ENCODE data around the gene BICRA. TPM values are rescaled to one million over a fixed set of nuclear protein-coding genes. Genes with fewer than 3 reads are reported as not detected.
"Not testable (repeated sequence)": the region's sequence is repeated elsewhere in the genome, so short reads cannot be mapped to it uniquely, and the experiment has no call there.

The BICRA gene
- polyA plus RNA-seq, 3 donors, result 10.2 to 16.6 (median 16.5) TPM

GRCh38 chr19:47646924-47647323 is 38.0 kb downstream of the BICRA start:
- DNase-seq (ENCODE audit: extremely low read depth in 1 of 11, low read depth in 9 of 11, low spot score in 4 of 11), result no peak

- DNase-seq (ENCODE audit: extremely low read depth in 1 of 11, low read depth in 9 of 11, low spot score in 4 of 11), result no peak
Observed at GRCh38 chr19:47649588-47649987, 40.7 kb downstream of the BICRA start.

- DNase-seq (ENCODE audit: extremely low read depth in 1 of 11, low read depth in 9 of 11, low spot score in 4 of 11), result no peak
Observed at GRCh38 chr19:47650700-47651099, 41.8 kb downstream of the BICRA start.

- no peak for DNase-seq (ENCODE audit: extremely low read depth in 1 of 11, low read depth in 9 of 11, low spot score in 4 of 11)
Observed at GRCh38 chr19:47651132-47651531, 42.2 kb downstream of the BICRA start.

- no peak for DNase-seq (ENCODE audit: extremely low read depth in 1 of 11, low read depth in 9 of 11, low spot score in 4 of 11)
Observed at GRCh38 chr19:47651691-47652090, 42.8 kb downstream of the BICRA start.

- DNase-seq (ENCODE audit: extremely low read depth in 1 of 11, low read depth in 9 of 11, low spot score in 4 of 11), result no peak
Observed at GRCh38 chr19:47652285-47652684, 43.4 kb downstream of the BICRA start.

GRCh38 chr19:47653856-47654255 is 44.9 kb downstream of the BICRA start:
- no peak for DNase-seq (ENCODE audit: extremely low read depth in 1 of 11, low read depth in 9 of 11, low spot score in 4 of 11)

- no peak for DNase-seq (ENCODE audit: extremely low read depth in 1 of 11, low read depth in 9 of 11, low spot score in 4 of 11)
Observed at GRCh38 chr19:47657719-47658118, 48.8 kb downstream of the BICRA start.

- no peak for DNase-seq (ENCODE audit: extremely low read depth in 1 of 11, low read depth in 9 of 11, low spot score in 4 of 11)
Observed at GRCh38 chr19:47658431-47659348, 49.8 kb downstream of the BICRA start.

GRCh38 chr19:47660435-47660832 is 51.5 kb downstream of the BICRA start:
- no peak for DNase-seq (ENCODE audit: extremely low read depth in 1 of 11, low read depth in 9 of 11, low spot score in 4 of 11)

- no peak for DNase-seq (ENCODE audit: extremely low read depth in 1 of 11, low read depth in 9 of 11, low spot score in 4 of 11)
Observed at GRCh38 chr19:47661161-47661560, 52.2 kb downstream of the BICRA start.

GRCh38 chr19:47661611-47662010 is 52.7 kb downstream of the BICRA start:
- no peak for DNase-seq (ENCODE audit: extremely low read depth in 1 of 11, low read depth in 9 of 11, low spot score in 4 of 11)

GRCh38 chr19:47663435-47663910 is 54.5 kb downstream of the BICRA start:
- DNase-seq (ENCODE audit: extremely low read depth in 1 of 11, low read depth in 9 of 11, low spot score in 4 of 11), result no peak

- DNase-seq (ENCODE audit: extremely low read depth in 1 of 11, low read depth in 9 of 11, low spot score in 4 of 11), result no peak
Observed at GRCh38 chr19:47663911-47664771, 55.2 kb downstream of the BICRA start.

- not testable (repeated sequence) for DNase-seq (ENCODE audit: extremely low read depth in 1 of 11, low read depth in 9 of 11, low spot score in 4 of 11)
Observed at GRCh38 chr19:47668556-47668955, 59.6 kb downstream of the BICRA start.

- DNase-seq (ENCODE audit: extremely low read depth in 1 of 11, low read depth in 9 of 11, low spot score in 4 of 11), result no peak
Observed at GRCh38 chr19:47670736-47671135, 61.8 kb downstream of the BICRA start.

GRCh38 chr19:47671499-47671898 is 62.6 kb downstream of the BICRA start:
- no peak for DNase-seq (ENCODE audit: extremely low read depth in 1 of 11, low read depth in 9 of 11, low spot score in 4 of 11)

- no peak for DNase-seq (ENCODE audit: extremely low read depth in 1 of 11, low read depth in 9 of 11, low spot score in 4 of 11)
Observed at GRCh38 chr19:47673426-47673825, 64.5 kb downstream of the BICRA start.

- no peak for DNase-seq (ENCODE audit: extremely low read depth in 1 of 11, low read depth in 9 of 11, low spot score in 4 of 11)
Observed at GRCh38 chr19:47674548-47674947, 65.6 kb downstream of the BICRA start.

- DNase-seq (ENCODE audit: extremely low read depth in 1 of 11, low read depth in 9 of 11, low spot score in 4 of 11), result no peak
Observed at GRCh38 chr19:47675271-47675670, 66.3 kb downstream of the BICRA start.

Measured in renal cortex interstitium (tissue), 11 donors.